Testis (tissue), 3 donors: ENCODE results near the gene N4BP2L1. TPM values are rescaled to one million over a fixed set of nuclear protein-coding genes. Genes with fewer than 3 reads are reported as not detected.

ENCODE experiments used
- DNase-seq: peaks from one replicate; pipeline ENCODE4 v3.0.0-alpha.2; 2019
- H3K27ac ChIP-seq, 2 donors: fragments of 200-600 bp; sonication (generic); one replicate each; pipeline ENCODE4 v1.5.1; 2019
- H3K27me3 ChIP-seq: fragments of 200-600 bp; sonication (generic); one replicate; pipeline ENCODE4 v1.5.1; 2019
- H3K36me3 ChIP-seq: fragments of 200-600 bp; sonication (generic); one replicate; pipeline ENCODE4 v1.5.1; 2017; ENCODE audit warnings: low read depth; ENCODE audit errors: missing control alignments
- H3K4me1 ChIP-seq: fragments of 200-600 bp; sonication (generic); one replicate; pipeline ENCODE4 v1.5.1; 2019
- H3K4me3 ChIP-seq, 2 donors: fragments of 200-600 bp; sonication (generic); one replicate each; pipeline ENCODE4 v1.5.1; 2017 to 2019
- H3K9me3 ChIP-seq: fragments of 200-600 bp; sonication (generic); one replicate; pipeline ENCODE4 v1.5.1; 2017
- POLR2A ChIP-seq: fragments of 450-650 bp; IDR thresholded peaks from one replicate; pipeline ENCODE4 v1.6.1; 2017; ENCODE audit warnings: antibody characterized with exemption, mild to moderate bottlenecking, moderate library complexity
- WGBS, 2 donors: methylation state at CpG; one replicate each; pipeline ENCODE4 v1.1.5; 2018; 5-methylcytosine and 5-hydroxymethylcytosine counted together
- intact Hi-C: fragments of 100-400 bp; cut with DNase I; formaldehyde crosslinking; loops from one replicate; pipeline ENCODE4 v1.15.1; 2023; ENCODE audit warnings: low total_unique reads
- polyA plus RNA-seq: library from polyadenylated mRNA; stranded (reverse); fragments of 350-450 nt; fragmentation: Illumina TruSeq; extraction: RNeasy Lipid Tissue Mini Kit (QIAGEN cat#74804); gene quantifications from one replicate; pipeline ENCODE4 v1.2.3, GENCODE V29; 2014; ENCODE audit warnings: low read depth, low replicate concordance; ENCODE audit not compliant: insufficient read depth
- total RNA-seq, 2 donors: library from RNA; depleted of rRNA; stranded (reverse); fragments of >200 nt; gene quantifications; one replicate each; pipeline ENCODE4 v1.2.3, GENCODE V29; 2016
- TF ChIP-seq, protein P1 (sequence below), 3 experiments: fragments of 450-650 bp in 2 of 3; fragments of 200-600 bp in 1 of 3; sonication (generic) in 1 of 3; IDR thresholded peaks; one replicate each; pipeline ENCODE4 v1.5.1; 2016 to 2019; ENCODE audit warnings: antibody characterized with exemption in 3 of 3, mild to moderate bottlenecking in 2 of 3, moderate library complexity in 1 of 3

N4BP2L1 gene
- total and polyA plus RNA-seq, 3 donors from 2014 or later: 8.3 to 13.6 (median 12.8) TPM

DNA sequence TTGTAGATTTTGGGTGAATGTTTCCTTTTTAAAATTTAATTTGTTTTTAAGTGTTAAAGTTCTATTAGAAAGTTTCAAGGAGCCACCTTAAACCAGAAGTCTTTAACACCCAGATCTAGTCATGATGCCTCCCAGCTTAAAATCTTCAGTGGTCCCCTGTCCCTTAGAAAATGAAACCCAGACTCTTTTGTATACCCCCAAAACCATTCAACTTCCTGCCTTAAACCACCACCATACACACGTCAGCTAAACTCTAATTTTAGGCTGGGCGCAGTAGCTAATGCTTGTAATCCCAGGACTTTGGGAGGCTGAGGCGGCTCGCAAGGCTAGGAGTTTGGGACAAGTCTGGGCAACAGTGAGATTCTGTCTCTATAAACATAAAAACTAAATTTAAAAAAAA is 37.9 kb downstream of the N4BP2L1 start:
- no peak overlapping the region for H3K4me3 ChIP-seq
- no peaks in the 10 kb centered on the region for H3K27me3 ChIP-seq
- no peaks in the 10 kb centered on the region for H3K9me3 ChIP-seq
- no peaks in the 10 kb centered on the region for H3K36me3 ChIP-seq
- intact Hi-C loops: no loop called here
- no peaks in the 10 kb centered on the region for H3K4me1 ChIP-seq
- no peak for DNase-seq
- WGBS, 2 donors: 79 to 94% methylated on average over 4 of the region's 4 CpGs
- TF ChIP-seq, protein P1, sequence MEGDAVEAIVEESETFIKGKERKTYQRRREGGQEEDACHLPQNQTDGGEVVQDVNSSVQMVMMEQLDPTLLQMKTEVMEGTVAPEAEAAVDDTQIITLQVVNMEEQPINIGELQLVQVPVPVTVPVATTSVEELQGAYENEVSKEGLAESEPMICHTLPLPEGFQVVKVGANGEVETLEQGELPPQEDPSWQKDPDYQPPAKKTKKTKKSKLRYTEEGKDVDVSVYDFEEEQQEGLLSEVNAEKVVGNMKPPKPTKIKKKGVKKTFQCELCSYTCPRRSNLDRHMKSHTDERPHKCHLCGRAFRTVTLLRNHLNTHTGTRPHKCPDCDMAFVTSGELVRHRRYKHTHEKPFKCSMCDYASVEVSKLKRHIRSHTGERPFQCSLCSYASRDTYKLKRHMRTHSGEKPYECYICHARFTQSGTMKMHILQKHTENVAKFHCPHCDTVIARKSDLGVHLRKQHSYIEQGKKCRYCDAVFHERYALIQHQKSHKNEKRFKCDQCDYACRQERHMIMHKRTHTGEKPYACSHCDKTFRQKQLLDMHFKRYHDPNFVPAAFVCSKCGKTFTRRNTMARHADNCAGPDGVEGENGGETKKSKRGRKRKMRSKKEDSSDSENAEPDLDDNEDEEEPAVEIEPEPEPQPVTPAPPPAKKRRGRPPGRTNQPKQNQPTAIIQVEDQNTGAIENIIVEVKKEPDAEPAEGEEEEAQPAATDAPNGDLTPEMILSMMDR (IDR thresholded peaks at IDR 0.05): no peak
- no peak for TF ChIP-seq POLR2A
- no peak overlapping the region for H3K27ac ChIP-seq

DNA sequence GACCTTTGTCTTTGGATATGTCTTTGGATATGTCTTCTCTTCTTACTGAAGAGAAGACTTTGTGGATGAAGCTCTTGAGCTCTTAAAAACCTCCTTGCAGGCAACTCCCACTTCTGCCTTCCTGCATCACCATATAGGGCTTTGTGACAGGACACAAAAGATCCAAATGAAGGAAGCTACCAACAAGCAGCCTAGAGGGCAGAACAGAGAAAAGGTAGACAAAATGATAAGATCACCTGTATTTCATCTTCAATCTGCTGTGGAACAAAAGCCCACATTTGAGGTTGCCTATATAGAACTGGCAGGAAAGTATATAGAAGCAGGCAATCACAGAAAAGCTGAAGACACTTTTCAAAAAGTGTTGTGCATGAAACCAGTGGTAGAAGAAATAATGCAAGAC is 42.5 kb downstream of the N4BP2L1 start:
- no peaks in the 10 kb centered on the region for H3K9me3 ChIP-seq
- no peak for DNase-seq
- intact Hi-C loops: loop anchor here (10.0 kb wide), 1 partner anchor 149 kb away; the partner anchor contains the start of gene N4BP2L2
- H3K36me3 ChIP-seq: no peaks in the 10 kb centered on the region
- H3K4me1 ChIP-seq: no peaks in the 10 kb centered on the region
- TF ChIP-seq, protein P1 (IDR thresholded peaks at IDR 0.05): no peak
- no peak for TF ChIP-seq POLR2A
- H3K27ac ChIP-seq: no peak overlapping the region
- no peaks in the 10 kb centered on the region for H3K27me3 ChIP-seq
- H3K4me3 ChIP-seq: no peak overlapping the region

DNA sequence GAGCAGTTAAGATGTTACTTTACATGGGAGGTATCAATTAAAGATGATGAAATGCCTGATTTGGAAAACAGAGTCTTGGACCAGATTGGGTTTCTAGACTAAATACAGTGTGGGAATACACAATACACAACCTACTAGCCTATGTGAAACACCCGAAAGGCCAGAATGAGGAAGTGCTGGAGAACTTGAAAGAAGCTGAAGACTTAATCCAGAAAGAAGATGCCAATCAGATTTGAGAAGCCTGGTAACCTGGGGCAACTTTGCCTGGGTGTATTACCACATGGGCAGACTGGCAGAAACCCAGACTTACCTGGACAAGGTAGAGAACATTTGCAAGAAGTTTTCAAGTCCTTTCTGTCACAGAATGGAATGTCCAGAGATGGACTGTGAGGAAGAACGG is 43.2 kb downstream of the N4BP2L1 start:
- Histone ChIP-seq H3K4me1 (no peaks in the 10 kb centered on the region), H3K27me3 (no peaks in the 10 kb centered on the region), H3K27ac (no peak overlapping the region), H3K9me3 (no peaks in the 10 kb centered on the region), H3K4me3 (no peak overlapping the region), H3K36me3 (no peaks in the 10 kb centered on the region)
- intact Hi-C loops: loop anchor here (10.0 kb wide), 1 partner anchor 150 kb away; the partner anchor contains the start of gene N4BP2L2
- 89 to 90% methylated on average over 2 of the region's 2 CpGs for WGBS, 2 donors
- TF ChIP-seq POLR2A: no peak
- TF ChIP-seq, protein P1 (IDR thresholded peaks at IDR 0.05): no peak
- DNase-seq: no peak

DNA sequence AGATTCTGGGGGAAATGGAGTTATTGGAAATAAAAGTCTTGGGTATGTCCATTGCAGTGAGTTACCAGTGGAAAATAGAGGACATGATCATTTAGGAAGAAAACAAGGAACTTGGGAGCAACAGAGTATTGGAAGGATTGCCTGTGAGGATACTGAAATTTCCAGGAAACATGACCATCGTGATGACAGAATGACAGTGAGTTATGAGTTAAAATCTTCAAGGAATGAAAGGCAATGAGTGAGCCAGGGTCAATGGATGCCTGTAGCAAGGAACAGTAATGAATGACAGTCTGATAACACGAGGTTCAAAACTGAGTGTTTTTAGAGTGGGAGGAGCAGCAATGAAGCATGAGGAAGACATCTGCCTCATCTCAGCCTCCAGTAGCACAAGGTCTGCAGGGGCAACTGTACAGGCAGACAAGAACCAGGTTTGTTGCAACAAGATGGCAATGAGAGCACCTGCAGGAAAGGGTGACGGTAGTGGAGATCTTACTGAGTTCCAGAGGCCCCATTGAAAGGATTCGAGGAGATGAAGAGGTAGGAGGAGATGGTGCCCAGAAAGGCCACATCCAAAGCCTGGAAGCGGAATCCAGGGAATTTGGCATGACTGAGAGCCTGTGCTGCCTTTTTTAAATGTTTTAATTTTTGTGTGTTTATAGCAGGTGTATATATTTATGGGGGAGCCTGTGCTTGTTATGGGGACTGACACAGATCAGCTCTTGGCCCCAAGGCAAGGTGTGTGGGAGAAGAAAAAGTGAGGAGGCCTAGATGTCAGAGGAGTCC is 43.9 kb downstream of the N4BP2L1 start:
- WGBS, 2 donors: 84% methylated on average over 5 of the region's 5 CpGs
- Histone ChIP-seq H3K4me1 (no peaks in the 10 kb centered on the region), H3K36me3 (no peaks in the 10 kb centered on the region), H3K9me3 (no peaks in the 10 kb centered on the region), H3K4me3 (no peak overlapping the region), H3K27me3 (no peaks in the 10 kb centered on the region), H3K27ac (no peak overlapping the region)
- TF ChIP-seq, protein P1 (IDR thresholded peaks at IDR 0.05): no peak
- TF ChIP-seq POLR2A: no peak
- intact Hi-C loops: loop anchor here (10.0 kb wide), 1 partner anchor 151 kb away; the partner anchor contains the start of gene N4BP2L2
- DNase-seq: no peak
